Measurements from ENCODE around the gene SCARB1.

DNA sequence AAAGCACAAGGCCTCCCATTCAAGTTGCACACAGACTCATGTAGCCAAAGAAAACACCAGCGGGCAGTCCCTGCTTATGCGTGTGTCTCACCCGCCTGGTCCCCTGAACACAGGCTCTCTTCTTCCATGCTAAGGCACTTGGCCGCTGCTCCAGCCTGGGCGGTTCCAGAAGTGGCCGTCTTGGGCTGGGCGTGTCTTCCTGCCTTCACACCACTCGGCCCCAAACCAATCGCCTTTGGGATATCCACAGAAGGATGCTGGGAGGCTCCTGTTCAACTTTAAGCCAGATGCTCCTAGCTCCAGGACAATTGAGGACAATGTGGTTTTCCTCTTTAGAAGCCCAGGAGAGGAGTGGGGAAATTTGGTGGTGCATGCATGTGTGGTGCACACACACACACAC is 2.2 kb downstream of the SCARB1 start:
- TF ChIP-seq, protein P1, sequence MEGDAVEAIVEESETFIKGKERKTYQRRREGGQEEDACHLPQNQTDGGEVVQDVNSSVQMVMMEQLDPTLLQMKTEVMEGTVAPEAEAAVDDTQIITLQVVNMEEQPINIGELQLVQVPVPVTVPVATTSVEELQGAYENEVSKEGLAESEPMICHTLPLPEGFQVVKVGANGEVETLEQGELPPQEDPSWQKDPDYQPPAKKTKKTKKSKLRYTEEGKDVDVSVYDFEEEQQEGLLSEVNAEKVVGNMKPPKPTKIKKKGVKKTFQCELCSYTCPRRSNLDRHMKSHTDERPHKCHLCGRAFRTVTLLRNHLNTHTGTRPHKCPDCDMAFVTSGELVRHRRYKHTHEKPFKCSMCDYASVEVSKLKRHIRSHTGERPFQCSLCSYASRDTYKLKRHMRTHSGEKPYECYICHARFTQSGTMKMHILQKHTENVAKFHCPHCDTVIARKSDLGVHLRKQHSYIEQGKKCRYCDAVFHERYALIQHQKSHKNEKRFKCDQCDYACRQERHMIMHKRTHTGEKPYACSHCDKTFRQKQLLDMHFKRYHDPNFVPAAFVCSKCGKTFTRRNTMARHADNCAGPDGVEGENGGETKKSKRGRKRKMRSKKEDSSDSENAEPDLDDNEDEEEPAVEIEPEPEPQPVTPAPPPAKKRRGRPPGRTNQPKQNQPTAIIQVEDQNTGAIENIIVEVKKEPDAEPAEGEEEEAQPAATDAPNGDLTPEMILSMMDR (IDR thresholded peaks at IDR 0.05) = no peak
- TF ChIP-seq POLR2A (IDR thresholded peaks at IDR 0.05) = no peak
